NT2/D1 (cell line): ENCODE results near the gene TMEM117.

ENCODE experiments used
- DNase-seq: peaks from one replicate; pipeline ENCODE4 v3.0.0-alpha.2; 2011; ENCODE audit warnings: low read depth, low spot score
- H3K27me3 ChIP-seq: 2 replicates; pipeline ENCODE4 v1.6.0; 2011; ENCODE audit warnings: mild to moderate bottlenecking; ENCODE audit not compliant: insufficient read length, insufficient read depth
- H3K36me3 ChIP-seq: 2 replicates; pipeline ENCODE4 v1.6.1; 2011; ENCODE audit warnings: mild to moderate bottlenecking, low read length, mixed read lengths; ENCODE audit not compliant: insufficient read depth, insufficient read length
- H3K4me1 ChIP-seq: 2 replicates; pipeline ENCODE4 v1.5.1; 2011; ENCODE audit not compliant: insufficient read depth, insufficient read length
- H3K4me3 ChIP-seq: 2 replicates; pipeline ENCODE4 v1.5.1; 2011; ENCODE audit warnings: low read depth; ENCODE audit not compliant: insufficient read length
- H3K9ac ChIP-seq: 2 replicates; pipeline ENCODE4 v1.6.0; 2011; ENCODE audit warnings: low read depth; ENCODE audit not compliant: insufficient read length
- H3K9me3 ChIP-seq: 2 replicates; pipeline ENCODE4 v1.5.1; 2011; ENCODE audit warnings: mild to moderate bottlenecking, low read length; ENCODE audit not compliant: insufficient read depth
- SUZ12 ChIP-seq: IDR thresholded peaks from 2 replicates; pipeline ENCODE4 v1.6.1; 2011; ENCODE audit not compliant: insufficient read length, insufficient read depth; ENCODE audit errors: extremely low read depth
- YY1 ChIP-seq: IDR thresholded peaks from 2 replicates; pipeline ENCODE4 v1.6.1; 2011; ENCODE audit not compliant: insufficient read length, insufficient read depth
- ZNF274 ChIP-seq: IDR thresholded peaks from 2 replicates; pipeline ENCODE4 v1.6.1; 2011; ENCODE audit warnings: mild to moderate bottlenecking, low read depth, low read length

Gene TMEM117

GRCh38 chr12:44114906-44115305 is 279.0 kb downstream of the TMEM117 start:
- no peaks in the 10 kb centered on the region for H3K36me3 ChIP-seq
- no peak overlapping the region for H3K4me3 ChIP-seq
- no peaks in the 10 kb centered on the region for H3K27me3 ChIP-seq
- no peaks in the 10 kb centered on the region; the same call in 1 of the 2 replicates for H3K9me3 ChIP-seq
- H3K9ac ChIP-seq = no peak overlapping the region
- H3K4me1 ChIP-seq = no peaks in the 10 kb centered on the region
- no peak for TF ChIP-seq SUZ12
- no peak for TF ChIP-seq ZNF274
- TF ChIP-seq YY1 = no peak
- no peak for DNase-seq

DNA sequence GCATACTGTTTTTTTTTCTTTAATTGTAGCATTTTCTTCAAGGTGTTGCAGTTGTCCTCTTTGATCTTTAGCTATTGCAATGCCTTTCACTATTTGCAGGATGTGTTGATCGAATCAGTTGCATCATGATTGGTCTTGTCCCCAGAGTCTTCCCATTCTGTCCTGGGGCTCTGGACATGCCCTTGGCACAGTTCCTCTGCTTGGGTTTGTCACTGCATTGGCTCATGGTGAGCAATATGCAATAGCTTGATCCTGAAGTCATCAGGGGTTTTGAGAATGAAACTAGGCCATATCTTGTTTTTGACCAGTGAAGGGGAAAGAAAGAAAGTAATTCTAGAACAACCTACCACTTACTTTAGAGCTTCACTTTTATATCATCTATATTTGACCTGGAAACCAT is 281.5 kb downstream of the TMEM117 start:
- H3K9ac ChIP-seq = no peak overlapping the region
- DNase-seq = no peak
- H3K4me1 ChIP-seq = no peaks in the 10 kb centered on the region
- no peak for TF ChIP-seq SUZ12
- no peak for TF ChIP-seq YY1
- no peak for TF ChIP-seq ZNF274
- H3K9me3 ChIP-seq = no peaks in the 10 kb centered on the region; the same call in 1 of the 2 replicates
- H3K36me3 ChIP-seq = no peaks in the 10 kb centered on the region
- no peak overlapping the region for H3K4me3 ChIP-seq
- no peaks in the 10 kb centered on the region for H3K27me3 ChIP-seq

DNA sequence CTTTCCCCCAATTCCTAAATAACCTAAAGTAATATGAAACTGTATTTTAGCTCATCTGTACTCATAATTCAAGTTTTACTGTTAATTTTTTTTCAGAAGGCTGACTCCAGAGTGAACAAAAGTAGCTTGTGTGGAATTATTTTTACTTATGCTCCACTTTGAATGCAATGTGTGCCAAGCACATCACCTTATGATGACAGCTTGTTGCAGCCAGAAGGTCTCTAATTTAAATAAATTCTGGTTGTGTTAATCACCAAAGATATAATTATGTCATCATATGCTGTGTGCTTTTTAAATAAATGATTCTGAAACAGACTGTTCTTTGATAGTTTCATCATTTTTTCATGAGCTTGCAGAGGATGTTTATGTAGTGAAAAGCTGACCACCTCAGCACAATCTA is 283.1 kb downstream of the TMEM117 start:
- TF ChIP-seq SUZ12 = no peak
- Histone ChIP-seq H3K4me3 (no peak overlapping the region), H3K27me3 (no peaks in the 10 kb centered on the region), H3K9ac (no peak overlapping the region), H3K9me3 (no peaks in the 10 kb centered on the region; the same call in 1 of the 2 replicates), H3K4me1 (no peaks in the 10 kb centered on the region), H3K36me3 (no peaks in the 10 kb centered on the region)
- no peak for DNase-seq

DNA sequence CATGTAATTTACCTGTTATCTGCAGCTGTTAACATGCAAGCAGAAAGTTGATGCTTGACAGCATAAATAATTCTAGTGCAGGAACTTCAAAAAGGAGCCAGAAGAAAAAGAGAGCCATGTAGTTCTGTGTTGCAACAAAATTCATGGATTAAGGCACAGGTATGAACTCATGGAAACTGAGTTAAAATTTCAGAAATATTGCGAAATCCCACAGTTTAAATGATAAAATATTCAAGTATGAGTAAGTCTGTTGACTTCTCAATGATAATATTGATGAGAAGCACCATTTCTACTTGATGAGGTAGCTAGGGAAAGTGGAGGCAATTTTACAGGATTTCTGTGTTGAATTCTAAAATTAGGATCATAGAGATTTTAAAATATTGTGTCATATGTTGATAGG is 290.9 kb downstream of the TMEM117 start:
- Histone ChIP-seq H3K36me3 (no peaks in the 10 kb centered on the region), H3K4me1 (no peaks in the 10 kb centered on the region), H3K9ac (no peak overlapping the region), H3K27me3 (no peaks in the 10 kb centered on the region), H3K4me3 (no peak overlapping the region), H3K9me3 (no peaks in the 10 kb centered on the region)
- DNase-seq = no peak
- TF ChIP-seq ZNF274 (no peak), YY1 (no peak)

- Histone ChIP-seq H3K27me3 (no peaks in the 10 kb centered on the region), H3K4me3 (no peak overlapping the region), H3K36me3 (no peaks in the 10 kb centered on the region), H3K9ac (no peak overlapping the region), H3K9me3 (no peaks in the 10 kb centered on the region), H3K4me1 (no peaks in the 10 kb centered on the region)
- DNase-seq = no peak
- no peak for TF ChIP-seq YY1
- no peak for TF ChIP-seq ZNF274
- TF ChIP-seq SUZ12 = no peak
These were observed 292.3 kb downstream of the TMEM117 start for GRCh38 chr12:44127966-44128710.

DNA sequence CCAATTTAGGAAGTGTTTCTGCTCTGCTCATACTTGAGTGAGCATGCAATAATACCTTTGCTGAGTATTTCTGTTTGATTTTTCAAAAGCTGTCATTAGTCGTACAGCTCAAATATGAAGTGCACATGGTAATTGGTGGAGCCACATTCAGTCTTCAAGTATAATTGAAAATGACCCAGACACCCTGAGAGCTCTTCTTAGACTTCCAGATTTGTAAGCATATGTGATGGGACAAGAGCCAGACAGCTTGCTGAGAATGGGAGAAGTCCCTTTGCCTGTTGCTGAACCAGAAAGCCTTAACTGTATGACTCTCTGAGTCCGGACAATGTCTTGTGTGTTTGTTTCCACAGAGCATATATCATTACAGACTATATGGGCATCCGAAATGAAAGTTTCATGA is 307.3 kb downstream of the TMEM117 start:
- no peak overlapping the region for H3K4me3 ChIP-seq
- no peaks in the 10 kb centered on the region for H3K4me1 ChIP-seq
- H3K9ac ChIP-seq = no peak overlapping the region
- no peaks in the 10 kb centered on the region for H3K27me3 ChIP-seq
- DNase-seq = no peak
- TF ChIP-seq YY1 (no peak), SUZ12 (no peak), ZNF274 (no peak)
- no peaks in the 10 kb centered on the region for H3K36me3 ChIP-seq
- H3K9me3 ChIP-seq = no peaks in the 10 kb centered on the region

- Histone ChIP-seq H3K9me3 (no peaks in the 10 kb centered on the region), H3K27me3 (no peaks in the 10 kb centered on the region), H3K36me3 (no peaks in the 10 kb centered on the region), H3K4me3 (no peak overlapping the region), H3K4me1 (no peaks in the 10 kb centered on the region), H3K9ac (no peak overlapping the region)
- no peak for DNase-seq
- TF ChIP-seq ZNF274 (no peak), YY1 (no peak), SUZ12 (no peak)
These were observed 313.1 kb downstream of the TMEM117 start for GRCh38 chr12:44148936-44149335.

- Histone ChIP-seq H3K36me3 (no peaks in the 10 kb centered on the region), H3K4me1 (no peaks in the 10 kb centered on the region), H3K9me3 (no peaks in the 10 kb centered on the region), H3K9ac (no peak overlapping the region), H3K4me3 (no peak overlapping the region), H3K27me3 (no peaks in the 10 kb centered on the region)
- no peak for DNase-seq
- TF ChIP-seq SUZ12 (no peak), ZNF274 (no peak), YY1 (no peak)
These were observed 318.2 kb downstream of the TMEM117 start for GRCh38 chr12:44154128-44154527.
